A549 (cell line): Measurements from ENCODE around the gene UBA3. TPM values are rescaled to one million over a fixed set of nuclear protein-coding genes. Genes with fewer than 3 reads are reported as not detected.

ENCODE experiments used
- ATAC-seq, 2 experiments: fragments of 200-7000 bp in 1 of 2; fragments of >200 bp in 1 of 2; cut with Nextera tagmentation in 1 of 2; cut with Tn5 transposase in 1 of 2; 3 replicates each; pipeline versions ENCODE4 v1.8.0 to v1.9.1; 2018 to 2020; ENCODE audit warnings: mild to moderate bottlenecking in 1 of 2, moderate library complexity in 1 of 2
- CTCF ChIA-PET: fragments of 300-600 bp; sonication (Branson Sonifier 250); formaldehyde crosslinking; extraction: SDS; loops from one replicate; lab custom pipeline; 2021; ENCODE audit warnings: antibody characterized with exemption, inconsistent platforms; lab: Yijun Ruan, JAX
- POLR2A ChIA-PET: fragments of 350-600 bp; formaldehyde crosslinking; extraction: SDS; loops from one replicate; lab custom pipeline; 2021; ENCODE audit warnings: antibody characterized with exemption, inconsistent platforms; lab: Yijun Ruan, JAX
- DNase-seq, 2 experiments: peaks; one replicate each; pipeline versions ENCODE4 v3.0.0 to v3.0.0-alpha.2; 2011 to 2016; ENCODE audit warnings: low read depth in 1 of 2, low spot score in 1 of 2
- FAIRE-seq: peaks from 2 replicates; lab custom pipeline; 2011; peaks lifted over from hg19 to GRCh38; lab: Jason Lieb, UNC
- H3K27ac ChIP-seq, 2 experiments: fragments of >200 bp; sonication (Bioruptor Twin); formaldehyde crosslinking; 3 replicates each; pipeline ENCODE4 v1.5.1; 2016 to 2017
- H3K4me1 ChIP-seq: fragments of >200 bp; sonication (Bioruptor Twin); formaldehyde crosslinking; 3 replicates; pipeline ENCODE4 v1.6.1; 2016
- H3K4me2 ChIP-seq: fragments of >200 bp; sonication (Bioruptor Twin); formaldehyde crosslinking; 3 replicates; pipeline ENCODE4 v1.6.1; 2016
- H3K4me3 ChIP-seq: fragments of >200 bp; sonication (Bioruptor Twin); formaldehyde crosslinking; 3 replicates; pipeline ENCODE4 v1.5.1; 2016
- H3K9me3 ChIP-seq: fragments of >200 bp; sonication (Bioruptor Twin); formaldehyde crosslinking; 3 replicates; pipeline ENCODE4 v1.6.1; 2016
- ATOH8 ChIP-seq: fragments of 250-450 bp; sonication (Bioruptor Pico); IDR thresholded peaks from 2 replicates; pipeline ENCODE4 v1.5.0; 2020; ENCODE audit warnings: low read depth, mild to moderate bottlenecking, moderate library complexity
- BCL3 ChIP-seq: fragments of >200 bp; sonication (Bioruptor Twin); formaldehyde crosslinking; IDR thresholded peaks from 3 replicates; pipeline ENCODE4 v1.6.1; 2016
- CBX8 ChIP-seq: fragments of 200-600 bp; sonication (generic); IDR thresholded peaks from 2 replicates; pipeline ENCODE4 v1.6.1; 2016
- CHD4 ChIP-seq: fragments of 200-600 bp; sonication (generic); IDR thresholded peaks from 2 replicates; pipeline ENCODE4 v1.6.1; 2016; ENCODE audit warnings: antibody characterized with exemption, mild to moderate bottlenecking, borderline replicate concordance
- EHF ChIP-seq: fragments of 250-450 bp; sonication (Bioruptor Pico); IDR thresholded peaks from 2 replicates; pipeline ENCODE4 v1.5.0; 2020; ENCODE audit warnings: mild to moderate bottlenecking
- FOSB ChIP-seq: fragments of 250-450 bp; sonication (Bioruptor Pico); IDR thresholded peaks from 2 replicates; pipeline ENCODE4 v1.5.0; 2020; ENCODE audit warnings: mild to moderate bottlenecking, moderate library complexity
- FOSL2 ChIP-seq, 2 experiments: fragments of 450-650 bp in 1 of 2; fragments of >200 bp in 1 of 2; sonication (Bioruptor Twin) in 1 of 2; formaldehyde crosslinking; IDR thresholded peaks; 2 replicates each; pipeline versions ENCODE4 v1.5.0 to v1.6.1; 2016 to 2020; ENCODE audit warnings: mild to moderate bottlenecking in 1 of 2, moderate library complexity in 1 of 2
- HDAC2 ChIP-seq: fragments of 200-600 bp; sonication (generic); IDR thresholded peaks from 2 replicates; pipeline ENCODE4 v1.6.1; 2016
- HOXA7 ChIP-seq: fragments of 250-450 bp; sonication (Bioruptor Pico); IDR thresholded peaks from 2 replicates; pipeline ENCODE4 v1.5.0; 2020; ENCODE audit warnings: mild to moderate bottlenecking, moderate library complexity
- JUNB ChIP-seq: fragments of >200 bp; sonication (Bioruptor Twin); formaldehyde crosslinking; IDR thresholded peaks from 2 replicates; pipeline ENCODE4 v1.6.1; 2016
- KDM1A ChIP-seq: fragments of 200-600 bp; sonication (generic); IDR thresholded peaks from 2 replicates; pipeline ENCODE4 v1.6.1; 2016; ENCODE audit warnings: low read depth, mild to moderate bottlenecking
- MAZ ChIP-seq: fragments of 150-350 bp; IDR thresholded peaks from 2 replicates; pipeline ENCODE4 v1.6.1; 2014; ENCODE audit warnings: antibody characterized with exemption, low read depth, low read length, borderline replicate concordance
- RCOR1 ChIP-seq: fragments of 150-350 bp; IDR thresholded peaks from 2 replicates; pipeline ENCODE4 v1.6.1; 2014; ENCODE audit warnings: antibody characterized with exemption, low read length, low read depth
- ZNF302 ChIP-seq: fragments of 250-450 bp; sonication (Bioruptor Pico); IDR thresholded peaks from 2 replicates; pipeline ENCODE4 v1.9.0; 2021; ENCODE audit warnings: inconsistent platforms, mild to moderate bottlenecking, moderate library complexity
- WGBS: methylation state at CpG from one replicate; pipeline ENCODE4 v1.1.6; 2017; ENCODE audit errors: missing lambda C conversion rate; 5-methylcytosine and 5-hydroxymethylcytosine counted together
- polyA plus RNA-seq, 4 experiments: library from polyadenylated mRNA; depleted of rRNA in 3 of 4; stranded (reverse); fragments of >200 nt; fragmentation: RNase III in 1 of 4; extraction: RNeasy Plus Mini Kit Qiagen cat#74134 plus additional on column Dnase treatment in 1 of 4; gene quantifications; 2 replicates in 3 of 4; 3 replicates in 1 of 4; pipeline ENCODE4 v1.2.3, GENCODE V29; 2011 to 2017
- small RNA-seq, 6 experiments: library from RNA; depleted of rRNA; stranded (forward); fragments of <200 nt; gene quantifications; one replicate each; pipeline ENCODE3, GENCODE V24; 2012

The UBA3 gene
- polyA plus RNA-seq, 2 of the 4 experiments (the other 2 are of a cell fraction) = 50.0 to 62.7 TPM

GRCh38 chr3:69008980-69009379, 71.2 kb downstream of the UBA3 start:
- POLR2A ChIA-PET = no interaction called here
- CTCF ChIA-PET = no interaction called here
- H3K27ac ChIP-seq = no peak overlapping the region
- peaks cover 4% of the 10 kb centered on the region; the same call in 1 of the 3 replicates for H3K4me1 ChIP-seq
- H3K4me3 ChIP-seq = no peak overlapping the region
- TF ChIP-seq EHF (no peak), JUNB (no peak), ATOH8 (CRISPR knock-in tag) (no peak), MAZ (no peak), HDAC2 (no peak), FOSL2 (IDR thresholded peaks at IDR 0.05) (no peak), FOSL2 (CRISPR knock-in tag; IDR thresholded peaks at IDR 0.05) (no peak), CBX8 (no peak), CHD4 (no peak), HOXA7 (no peak)
- FAIRE-seq = no peak
- no peaks in the 10 kb centered on the region for H3K9me3 ChIP-seq
- no peak for ATAC-seq
- DNase-seq = no peak
- WGBS = 90% methylated on average over 2 of the region's 2 CpGs
- H3K4me2 ChIP-seq = no peak overlapping the region

GRCh38 chr3:69005791-69006482, 74.2 kb downstream of the UBA3 start:
- 87% methylated on average over 5 of the region's 5 CpGs for WGBS

GRCh38 chr3:69005071-69005790, 74.9 kb downstream of the UBA3 start:
- no peak overlapping the region for H3K27ac ChIP-seq
- TF ChIP-seq CHD4 = no peak
- no peak for TF ChIP-seq FOSB (CRISPR knock-in tag)
- no peak for TF ChIP-seq RCOR1
- no peak overlapping the region for H3K4me2 ChIP-seq
- ChIA-PET CTCF (no interaction called here), POLR2A (no interaction called here)
- 85% methylated on average over 6 of the region's 6 CpGs for WGBS
- H3K9me3 ChIP-seq = no peaks in the 10 kb centered on the region
- no peak for FAIRE-seq
- no peak overlapping the region for H3K4me3 ChIP-seq
- H3K4me1 ChIP-seq = no peaks in the 10 kb centered on the region
- no peak for ATAC-seq
- DNase-seq = no peak

More at GRCh38 chr3:69005791-69006482, 74.2 kb downstream of the UBA3 start:
- no peaks in the 10 kb centered on the region for H3K4me1 ChIP-seq
- H3K9me3 ChIP-seq = no peaks in the 10 kb centered on the region
- no peak overlapping the region for H3K4me2 ChIP-seq
- no peak for ATAC-seq
- no peak for FAIRE-seq
- no peak for DNase-seq
- no peak overlapping the region for H3K27ac ChIP-seq
- no peak for TF ChIP-seq ZNF302
- no peak for TF ChIP-seq BCL3
- no peak for TF ChIP-seq CHD4
- no peak for TF ChIP-seq KDM1A
- no peak overlapping the region for H3K4me3 ChIP-seq
- POLR2A ChIA-PET = no interaction called here
- CTCF ChIA-PET = no interaction called here

Small RNA genes lying within 50 kb of the gene (small RNA-seq; reads per million reads assigned to genes)
- gene MIR3136 = 0.37 to 51.7 (median 25.0) reads per million in 6 experiments

Other genes with a start within 250 kb of the UBA3 start
- not detected in 2 replicates for gene TAFA4, start 147.8 kb downstream of the UBA3 start, polyA plus RNA-seq (2011; rRNA removed)
- not detected in 3 replicates for gene TAFA4, start 147.8 kb downstream of the UBA3 start, polyA plus RNA-seq (2017; fragmentation: RNase III; extraction: RNeasy Plus Mini Kit Qiagen cat#74134 plus additional on column Dnase treatment)
- 11.1 and 11.3 TPM in 2 replicates for gene EOGT, start 66.7 kb downstream of the UBA3 start, polyA plus RNA-seq (2011; rRNA removed)
- gene EOGT, start 66.7 kb downstream of the UBA3 start, polyA plus RNA-seq (2017; fragmentation: RNase III; extraction: RNeasy Plus Mini Kit Qiagen cat#74134 plus additional on column Dnase treatment) = 8.6 to 10.0 TPM (median 9.3 TPM) in 3 replicates
- gene TMF1, start 28.0 kb downstream of the UBA3 start, polyA plus RNA-seq (2011; rRNA removed) = 13.9 and 17.2 TPM in 2 replicates
- gene TMF1, start 28.0 kb downstream of the UBA3 start, polyA plus RNA-seq (2017; fragmentation: RNase III; extraction: RNeasy Plus Mini Kit Qiagen cat#74134 plus additional on column Dnase treatment) = 13.7 to 16.1 TPM (median 15.3 TPM) in 3 replicates
- 86.6 and 109 TPM in 2 replicates for gene ARL6IP5, start 4.6 kb upstream of the UBA3 start, polyA plus RNA-seq (2011; rRNA removed)
- gene ARL6IP5, start 4.6 kb upstream of the UBA3 start, polyA plus RNA-seq (2017; fragmentation: RNase III; extraction: RNeasy Plus Mini Kit Qiagen cat#74134 plus additional on column Dnase treatment) = 73.8 to 78.7 TPM (median 76.9 TPM) in 3 replicates
- not detected in 2 replicates for gene LMOD3, start 42.2 kb upstream of the UBA3 start, polyA plus RNA-seq (2011; rRNA removed)
- gene LMOD3, start 42.2 kb upstream of the UBA3 start, polyA plus RNA-seq (2017; fragmentation: RNase III; extraction: RNeasy Plus Mini Kit Qiagen cat#74134 plus additional on column Dnase treatment) = not detected in 3 replicates